ENCODE measurements around the gene CTXN2.
A peak's percentile ranks its signal among the peaks of the same experiment; 100 is the strongest.

CTXN2 gene

GRCh38 chr15:48177766-48178647 is 13.5 kb upstream of the CTXN2 start, which contains the start of gene MYEF2:
TSS of gene MYEF2 (minus strand) at chr15:48178295. CDS start at chr15:48178237, 58 bp downstream.
- TF ChIP-seq YY1 (IDR thresholded peaks at IDR 0.05; ENCODE audit: low read depth) = peak; percentile 89
- peak; percentile 93 for TF ChIP-seq MAX (IDR thresholded peaks at IDR 0.05)
- no peak for TF ChIP-seq FOXM1 (IDR thresholded peaks at IDR 0.05; ENCODE audit: borderline replicate concordance, low read depth)
- 0 out of 2 replicates have a peak, but pooled peaks have one; percentile 35 for TF ChIP-seq TAF1 (IDR thresholded peaks at IDR 0.05; ENCODE audit: low read depth)

DNA sequence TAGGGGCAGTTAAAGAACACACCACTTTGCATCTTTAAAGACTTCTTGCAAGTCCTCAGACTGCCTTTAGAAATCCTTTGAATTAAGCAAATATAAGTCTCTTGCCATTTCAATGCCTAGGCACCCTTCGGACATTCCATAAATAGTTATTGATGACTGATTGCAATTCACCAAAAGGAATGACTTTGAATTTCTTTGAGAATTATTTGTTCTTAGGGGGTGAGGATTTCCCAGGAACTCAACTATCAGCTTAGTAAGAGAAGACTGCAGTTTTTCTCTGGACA is 12.9 kb upstream of the CTXN2 start:
- no peak for TF ChIP-seq MAX (IDR thresholded peaks at IDR 0.05)
- no peak for TF ChIP-seq YY1 (IDR thresholded peaks at IDR 0.05; ENCODE audit: low read depth)
- no peak for TF ChIP-seq ZBTB7A (IDR thresholded peaks at IDR 0.05; ENCODE audit: low read depth)
- no peak for TF ChIP-seq TEAD4 (IDR thresholded peaks at IDR 0.05)
- TF ChIP-seq FOXM1 (IDR thresholded peaks at IDR 0.05; ENCODE audit: borderline replicate concordance, low read depth) = no peak
- no peak for TF ChIP-seq EP300 (IDR thresholded peaks at IDR 0.05; ENCODE audit: borderline replicate concordance)
- no peak for TF ChIP-seq EGR1 (IDR thresholded peaks at IDR 0.05)
- TF ChIP-seq NFIC (IDR thresholded peaks at IDR 0.05) = no peak
- no peak for TF ChIP-seq REST (IDR thresholded peaks at IDR 0.05; ENCODE audit: low read depth)
- TF ChIP-seq RAD21 (IDR thresholded peaks at IDR 0.05; ENCODE audit: low read depth) = no peak
- TF ChIP-seq USF1 (IDR thresholded peaks at IDR 0.05) = no peak
- no peak for TF ChIP-seq TCF12 (IDR thresholded peaks at IDR 0.05; ENCODE audit: low read depth)
- TF ChIP-seq CEBPB (IDR thresholded peaks at IDR 0.05) = no peak
- no peak for TF ChIP-seq TAF1 (IDR thresholded peaks at IDR 0.05; ENCODE audit: low read depth)
- no peak for TF ChIP-seq CREB1 (IDR thresholded peaks at IDR 0.05; ENCODE audit: low read depth)

DNA sequence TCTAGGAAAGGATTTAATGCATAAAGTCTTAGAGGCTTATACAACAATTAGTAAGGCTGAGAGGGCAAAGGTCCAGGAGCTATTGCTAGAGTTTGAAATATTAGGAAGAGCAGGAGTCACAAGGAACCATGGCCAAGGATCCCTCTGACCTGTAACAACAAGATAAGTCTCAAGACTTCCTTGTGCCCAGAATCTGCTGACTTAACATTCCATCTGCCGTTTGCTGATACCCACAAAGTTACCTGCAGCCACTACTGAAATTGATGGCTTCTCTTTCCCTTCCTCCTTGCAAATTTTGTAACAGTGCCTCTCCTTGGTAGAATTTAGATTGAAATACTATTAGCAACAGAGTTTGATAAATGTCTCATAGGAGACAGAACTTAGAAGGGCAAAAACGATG is 8.7 kb upstream of the CTXN2 start:
- TF ChIP-seq CREB1 (IDR thresholded peaks at IDR 0.05; ENCODE audit: low read depth) (no peak), TAF1 (IDR thresholded peaks at IDR 0.05; ENCODE audit: low read depth) (no peak), YY1 (IDR thresholded peaks at IDR 0.05; ENCODE audit: low read depth) (no peak), EP300 (IDR thresholded peaks at IDR 0.05; ENCODE audit: borderline replicate concordance) (no peak), TCF12 (IDR thresholded peaks at IDR 0.05; ENCODE audit: low read depth) (no peak), USF1 (IDR thresholded peaks at IDR 0.05) (no peak), ZBTB7A (IDR thresholded peaks at IDR 0.05; ENCODE audit: low read depth) (no peak)

DNA sequence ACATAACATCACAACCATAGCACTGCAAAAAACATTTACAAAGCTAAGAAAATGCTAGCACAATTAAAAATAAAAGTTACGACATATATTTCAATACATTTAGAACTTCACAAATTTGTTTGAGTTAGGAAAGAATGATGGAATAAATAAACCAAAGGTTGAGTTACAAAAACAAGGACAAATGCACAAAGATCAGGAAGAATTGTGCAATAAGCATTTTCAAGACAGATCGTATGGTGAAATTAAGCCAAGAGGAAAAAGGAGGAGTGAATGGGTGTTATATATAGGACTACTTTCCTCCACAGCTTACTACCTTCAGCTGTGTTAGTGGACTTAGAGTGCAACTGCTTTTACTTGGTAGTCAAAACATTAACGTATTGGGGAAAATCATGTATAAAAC is 5.9 kb upstream of the CTXN2 start:
- TF ChIP-seq NFIC (IDR thresholded peaks at IDR 0.05) (no peak), FOXM1 (IDR thresholded peaks at IDR 0.05; ENCODE audit: borderline replicate concordance, low read depth) (no peak), TAF1 (IDR thresholded peaks at IDR 0.05; ENCODE audit: low read depth) (no peak), REST (IDR thresholded peaks at IDR 0.05; ENCODE audit: low read depth) (no peak), USF1 (IDR thresholded peaks at IDR 0.05) (no peak), MAX (IDR thresholded peaks at IDR 0.05) (no peak), RAD21 (IDR thresholded peaks at IDR 0.05; ENCODE audit: low read depth) (no peak), YY1 (IDR thresholded peaks at IDR 0.05; ENCODE audit: low read depth) (no peak), CREB1 (IDR thresholded peaks at IDR 0.05; ENCODE audit: low read depth) (no peak), EGR1 (IDR thresholded peaks at IDR 0.05) (no peak), TEAD4 (IDR thresholded peaks at IDR 0.05) (no peak), CEBPB (IDR thresholded peaks at IDR 0.05) (no peak), EP300 (IDR thresholded peaks at IDR 0.05; ENCODE audit: borderline replicate concordance) (no peak), ZBTB7A (IDR thresholded peaks at IDR 0.05; ENCODE audit: low read depth) (no peak), TCF12 (IDR thresholded peaks at IDR 0.05; ENCODE audit: low read depth) (no peak)

- no peak for TF ChIP-seq YY1 (IDR thresholded peaks at IDR 0.05; ENCODE audit: low read depth)
- no peak for TF ChIP-seq TCF12 (IDR thresholded peaks at IDR 0.05; ENCODE audit: low read depth)
- TF ChIP-seq CREB1 (IDR thresholded peaks at IDR 0.05; ENCODE audit: low read depth) = no peak
- TF ChIP-seq EP300 (IDR thresholded peaks at IDR 0.05; ENCODE audit: borderline replicate concordance) = no peak
- no peak for TF ChIP-seq USF1 (IDR thresholded peaks at IDR 0.05)
- TF ChIP-seq MAX (IDR thresholded peaks at IDR 0.05) = no peak
- TF ChIP-seq ZBTB7A (IDR thresholded peaks at IDR 0.05; ENCODE audit: low read depth) = no peak
- TF ChIP-seq TEAD4 (IDR thresholded peaks at IDR 0.05) = no peak
- TF ChIP-seq TAF1 (IDR thresholded peaks at IDR 0.05; ENCODE audit: low read depth) = no peak
- no peak for TF ChIP-seq REST (IDR thresholded peaks at IDR 0.05; ENCODE audit: low read depth)
- TF ChIP-seq RAD21 (IDR thresholded peaks at IDR 0.05; ENCODE audit: low read depth) = no peak
- TF ChIP-seq EGR1 (IDR thresholded peaks at IDR 0.05) = no peak
- TF ChIP-seq FOXM1 (IDR thresholded peaks at IDR 0.05; ENCODE audit: borderline replicate concordance, low read depth) = no peak
- no peak for TF ChIP-seq CEBPB (IDR thresholded peaks at IDR 0.05)
- TF ChIP-seq NFIC (IDR thresholded peaks at IDR 0.05) = no peak
These were observed 5.2 kb upstream of the CTXN2 start for GRCh38 chr15:48186271-48186670.

Data from Ishikawa (cell line).